NCI-H2196 (cell line): Measurements from ENCODE around the gene PRDM13.

Source experiments
- DNase-seq: peaks from one replicate; lab custom pipeline; 2025; ENCODE audit not compliant: unreplicated experiment; lab: John Stamatoyannopoulos, UW

Gene PRDM13

DNA sequence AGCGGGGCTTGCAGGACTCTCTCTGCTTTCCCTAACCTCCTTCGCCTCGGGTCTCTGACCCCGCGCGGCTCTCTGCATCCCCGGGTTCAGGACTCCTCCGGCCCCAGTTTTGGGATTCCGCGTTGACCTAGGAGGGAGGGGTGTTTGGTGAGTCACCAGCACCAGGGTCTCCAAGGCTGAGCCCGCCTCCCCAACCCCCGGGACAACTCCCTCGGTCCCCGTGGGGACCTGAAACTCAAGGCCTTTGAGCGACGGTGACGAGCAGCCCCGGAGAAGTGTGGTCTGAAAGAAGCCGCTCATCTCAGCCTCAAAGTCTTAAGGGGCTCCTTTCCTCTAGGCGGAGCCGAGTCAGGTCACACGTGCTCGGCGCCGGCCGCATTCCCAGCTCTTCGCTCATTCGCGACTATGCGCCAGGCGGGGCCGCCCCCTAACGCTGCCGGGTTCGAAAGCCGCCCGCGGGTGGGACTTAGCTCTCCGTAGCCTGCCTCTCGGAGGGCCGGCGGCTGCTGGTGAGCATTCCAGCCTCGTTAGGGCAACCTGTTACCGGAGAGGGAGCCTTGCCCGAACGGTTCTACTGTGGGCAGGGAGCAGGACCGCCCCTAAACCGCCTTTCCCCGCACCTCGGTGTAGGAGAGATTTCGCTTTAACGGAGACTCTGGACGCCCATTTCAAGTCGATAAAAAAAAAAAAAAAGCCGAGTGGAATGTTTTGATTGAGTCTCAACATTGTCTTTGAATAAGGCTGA lies 3.0 kb upstream of the PRDM13 start:
- DNase-seq = no peak

DNA sequence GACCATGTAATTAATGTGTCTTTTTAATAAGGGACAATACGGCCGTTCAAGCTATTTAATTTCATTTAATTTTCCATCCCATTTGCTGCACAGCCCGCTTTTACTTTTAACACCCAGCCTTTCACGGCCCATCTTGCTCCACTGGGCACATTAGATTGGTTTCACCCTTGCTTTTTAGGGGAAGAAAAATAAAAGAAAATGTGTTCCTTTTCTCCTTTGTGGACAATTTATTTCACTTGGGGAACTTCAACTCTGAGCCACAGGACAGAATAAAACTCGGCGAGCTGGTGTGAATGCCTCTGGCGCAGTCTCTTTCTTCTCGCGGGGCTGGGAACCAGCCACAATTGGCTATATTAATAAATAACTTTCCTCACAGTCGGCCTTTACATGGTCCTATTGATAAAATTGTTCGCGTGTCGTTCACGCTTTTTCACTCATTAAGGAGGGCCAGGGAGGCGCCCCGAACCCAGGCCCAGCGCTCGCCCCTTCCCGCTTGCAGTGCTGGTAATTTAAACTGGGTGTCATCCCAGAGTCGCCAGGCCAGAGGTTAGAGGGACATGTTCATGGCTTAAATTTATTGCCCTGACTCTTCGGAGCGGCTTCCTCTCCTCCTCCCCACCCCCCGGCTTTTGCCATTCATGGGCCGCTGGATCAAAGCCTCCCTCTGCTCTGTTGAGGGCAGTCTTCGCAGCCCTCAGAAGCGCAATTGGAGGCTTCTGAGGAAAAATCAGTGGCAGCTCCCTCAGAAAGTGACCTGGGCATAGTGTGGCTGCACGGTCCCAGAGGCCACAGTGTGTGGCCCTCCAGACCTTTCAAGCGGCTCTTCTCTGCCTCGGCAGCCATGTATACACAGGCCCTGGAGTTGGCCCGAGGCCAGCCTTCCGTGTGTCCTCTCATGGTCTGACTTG lies 2.2 kb upstream of the PRDM13 start:
- no peak for DNase-seq

DNA sequence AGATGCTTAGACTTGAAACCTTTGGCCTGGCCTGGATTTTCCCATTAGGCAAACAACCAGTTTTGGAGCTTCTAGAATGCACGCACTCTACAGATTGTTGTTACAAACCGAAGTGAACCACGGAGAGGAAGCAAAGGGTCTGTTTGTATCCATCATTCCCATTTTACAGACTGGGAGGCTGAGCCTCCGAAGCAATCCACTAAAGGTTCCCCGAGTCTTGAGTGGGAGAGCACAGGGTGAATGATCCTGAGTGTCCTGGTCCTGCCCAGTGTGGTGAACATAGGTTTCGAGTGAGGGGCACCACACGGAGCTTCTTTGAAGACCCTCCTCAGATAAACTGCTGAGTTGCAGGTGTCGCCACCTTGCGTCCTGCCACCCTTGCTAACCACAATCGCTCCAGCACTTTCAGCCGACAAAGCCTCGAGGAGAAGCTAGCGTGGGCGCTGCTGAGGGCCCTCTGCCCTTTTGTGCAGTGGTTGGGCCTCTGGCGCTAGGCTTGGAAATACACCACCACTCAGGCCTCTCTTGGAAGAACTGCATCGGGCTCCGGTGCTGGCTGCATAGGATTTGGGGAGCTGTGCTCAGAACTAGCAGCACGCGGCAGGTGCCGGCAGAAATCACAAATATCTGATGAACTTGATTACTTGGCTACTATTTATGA lies 1.4 kb upstream of the PRDM13 start:
- DNase-seq = no peak

DNA sequence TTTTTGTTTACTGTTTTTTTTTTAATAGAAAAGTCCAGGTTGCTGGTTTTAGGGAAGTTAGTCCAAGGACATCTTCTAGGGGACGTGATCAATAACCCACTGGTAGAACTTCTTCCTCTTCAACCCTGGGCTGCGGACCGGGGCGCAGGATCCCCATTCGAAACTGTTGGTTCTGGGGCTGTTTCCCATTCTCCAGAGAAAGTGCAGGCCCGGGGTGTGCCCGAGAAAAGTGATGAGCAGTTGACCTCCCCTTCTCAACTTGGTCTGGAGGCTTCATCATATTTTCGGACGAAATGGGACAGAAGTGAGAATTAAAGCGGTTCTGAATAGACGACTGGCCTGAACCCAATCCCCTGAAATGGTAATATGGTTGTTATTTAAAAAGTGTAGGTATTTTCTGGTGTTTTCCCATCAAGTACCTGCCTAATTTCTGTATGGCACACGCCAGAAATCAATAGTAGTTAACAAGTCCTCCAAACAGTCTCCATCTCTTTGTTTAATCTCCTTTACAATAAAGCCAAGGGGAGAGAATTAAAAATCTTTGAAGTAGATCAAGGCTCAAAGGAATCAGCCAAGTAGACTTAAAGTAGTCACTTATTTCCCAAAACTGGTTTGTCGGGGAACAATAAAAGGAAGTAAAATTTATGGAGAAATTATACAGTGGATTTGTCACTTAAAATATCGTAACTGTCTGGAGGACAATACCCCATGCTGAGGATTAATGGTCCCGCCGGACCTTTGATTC lies 550 bp upstream of the PRDM13 start:
- DNase-seq = no peak

DNA sequence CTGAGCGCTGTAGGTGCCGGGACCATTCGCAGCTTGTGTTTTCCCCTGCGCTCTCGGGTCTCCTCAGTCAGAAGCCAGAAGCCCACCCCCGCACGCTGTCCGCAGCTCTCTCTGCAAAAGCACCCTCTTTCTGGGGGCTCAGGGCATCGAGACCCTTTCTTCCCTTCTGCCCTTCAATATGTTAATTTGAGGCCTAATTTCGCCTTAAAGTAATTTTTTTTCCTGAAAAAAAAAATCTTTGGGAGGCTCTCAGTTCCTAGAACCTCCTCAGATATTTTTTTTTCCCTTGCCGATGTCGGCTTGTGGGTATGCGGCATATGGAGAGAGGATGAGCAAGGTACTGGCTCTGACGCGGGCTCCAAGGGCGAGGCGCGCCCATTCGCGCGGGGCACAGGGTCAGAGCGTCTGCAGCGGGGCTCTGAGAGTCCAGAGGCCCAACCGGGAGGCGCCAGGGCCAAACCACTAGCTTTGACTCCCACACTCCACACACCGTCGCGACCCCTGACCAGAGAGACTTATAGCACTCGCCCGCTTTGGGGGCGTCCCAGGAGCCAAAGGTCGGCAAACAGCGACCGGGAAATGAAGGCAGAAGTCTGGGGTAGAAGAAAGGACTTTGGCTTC lies 893 bp downstream of the PRDM13 start:
- no peak for DNase-seq

DNA sequence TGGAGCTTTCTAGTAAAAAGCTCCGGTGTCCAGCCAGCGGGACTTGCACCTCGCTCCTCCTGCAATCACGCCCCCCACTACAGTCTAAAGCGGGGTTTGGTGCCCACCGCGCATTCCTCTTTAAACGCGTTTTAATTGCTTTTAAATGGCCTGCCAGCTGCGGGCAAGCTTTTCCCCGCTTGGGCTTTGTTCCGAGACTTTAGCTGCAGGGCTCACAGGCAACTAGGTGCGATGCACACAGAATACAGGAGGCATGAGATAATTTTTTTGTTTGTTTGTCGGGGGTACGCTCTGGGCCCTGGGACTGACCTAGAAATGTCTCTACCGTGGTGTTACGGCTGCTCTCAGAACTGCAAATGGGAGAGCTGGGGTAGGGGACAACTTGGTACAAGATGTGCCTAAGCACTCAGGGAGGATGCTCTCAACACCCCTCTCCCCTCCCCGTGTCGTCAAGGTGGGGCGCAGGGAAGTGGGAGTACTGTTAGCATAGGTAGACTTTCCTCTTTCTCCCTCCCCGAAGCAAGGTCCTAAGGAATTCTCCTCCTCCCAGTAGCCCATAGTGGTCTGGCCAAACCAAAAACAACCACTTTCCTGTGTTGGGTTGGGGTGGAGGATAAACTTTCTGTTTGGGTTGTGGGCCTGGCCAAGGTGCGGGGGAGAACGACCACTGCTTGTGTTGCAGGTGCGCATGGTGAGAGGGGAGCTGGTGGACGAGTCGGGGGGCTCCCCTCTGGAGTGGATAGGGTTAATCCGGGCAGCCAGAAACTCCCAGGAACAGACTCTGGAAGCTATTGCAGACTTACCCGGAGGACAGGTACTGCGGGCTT lies 1.6 kb downstream of the PRDM13 start:
- no peak for DNase-seq

DNA sequence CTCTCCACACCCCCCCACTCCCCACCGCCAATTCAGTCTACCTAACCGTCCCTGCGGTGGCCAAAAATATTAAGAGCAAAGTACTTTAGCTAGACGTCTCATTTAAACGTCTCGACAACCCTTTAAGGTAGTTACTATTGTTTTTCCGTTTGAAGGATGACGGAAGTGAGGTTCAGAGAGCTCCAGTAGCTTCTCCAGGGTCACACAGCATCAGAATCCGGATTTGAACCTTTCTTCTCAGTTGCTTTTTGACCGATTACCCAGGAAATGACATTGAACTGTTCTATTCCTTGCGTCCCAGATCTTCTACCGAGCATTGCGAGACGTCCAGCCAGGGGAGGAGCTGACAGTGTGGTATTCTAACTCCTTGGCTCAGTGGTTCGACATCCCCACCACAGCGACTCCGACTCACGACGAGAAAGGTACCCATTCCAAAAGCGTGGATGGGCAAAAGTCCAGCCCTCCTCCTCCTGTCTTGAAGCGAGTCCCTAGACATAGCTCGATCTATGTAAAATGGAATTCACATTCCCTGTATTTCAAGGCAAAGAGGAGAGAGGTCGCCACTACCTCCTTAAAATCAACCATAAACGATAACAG lies 2.4 kb downstream of the PRDM13 start:
- DNase-seq = no peak

DNA sequence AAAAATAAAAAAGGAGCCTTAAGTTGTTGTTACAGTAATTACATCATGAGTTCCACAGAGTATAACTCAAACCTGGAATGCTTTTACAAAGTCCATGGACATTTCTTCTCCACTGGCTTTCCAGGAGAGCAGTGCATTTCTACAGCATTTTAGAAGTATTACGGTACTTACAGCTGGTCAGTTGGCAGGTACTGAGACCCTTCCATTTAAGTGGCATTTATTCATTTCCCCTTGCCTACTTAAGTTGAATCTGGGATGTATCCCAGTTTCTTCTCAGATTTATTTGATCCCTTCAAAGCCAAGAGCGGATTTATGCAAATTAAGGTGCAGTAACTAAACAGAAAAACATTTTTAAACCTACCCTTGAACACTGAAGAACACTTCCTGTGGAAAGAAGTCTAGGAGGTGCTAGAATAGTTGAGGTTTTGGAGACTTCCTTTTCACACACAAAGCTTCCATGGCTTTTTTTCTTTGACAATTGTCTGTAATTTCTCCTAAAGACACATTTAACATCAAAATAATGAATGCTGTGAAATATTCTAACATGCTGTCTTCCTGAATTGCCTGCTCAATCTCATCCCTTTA lies 3.4 kb downstream of the PRDM13 start:
- DNase-seq = no peak

DNA sequence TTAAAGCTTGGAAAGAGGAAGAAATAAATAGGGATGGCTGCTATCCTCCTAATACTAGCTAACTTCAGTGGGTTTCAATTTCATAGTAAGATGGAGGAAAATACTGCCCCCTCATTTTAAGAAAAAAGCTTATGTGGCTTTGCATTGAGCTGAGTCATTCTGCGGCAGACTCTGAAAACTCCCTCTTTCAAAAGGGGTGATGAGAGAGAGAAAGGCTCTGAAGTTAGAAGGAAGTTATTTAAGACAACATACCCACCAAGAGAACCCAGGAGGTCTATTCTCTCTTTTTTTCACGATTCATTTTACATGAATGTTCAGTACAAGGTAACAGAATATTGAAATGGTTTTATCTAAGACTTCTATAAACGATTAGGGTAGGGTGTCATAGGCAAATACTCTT lies 4.5 kb downstream of the PRDM13 start:
- no peak for DNase-seq

DNA sequence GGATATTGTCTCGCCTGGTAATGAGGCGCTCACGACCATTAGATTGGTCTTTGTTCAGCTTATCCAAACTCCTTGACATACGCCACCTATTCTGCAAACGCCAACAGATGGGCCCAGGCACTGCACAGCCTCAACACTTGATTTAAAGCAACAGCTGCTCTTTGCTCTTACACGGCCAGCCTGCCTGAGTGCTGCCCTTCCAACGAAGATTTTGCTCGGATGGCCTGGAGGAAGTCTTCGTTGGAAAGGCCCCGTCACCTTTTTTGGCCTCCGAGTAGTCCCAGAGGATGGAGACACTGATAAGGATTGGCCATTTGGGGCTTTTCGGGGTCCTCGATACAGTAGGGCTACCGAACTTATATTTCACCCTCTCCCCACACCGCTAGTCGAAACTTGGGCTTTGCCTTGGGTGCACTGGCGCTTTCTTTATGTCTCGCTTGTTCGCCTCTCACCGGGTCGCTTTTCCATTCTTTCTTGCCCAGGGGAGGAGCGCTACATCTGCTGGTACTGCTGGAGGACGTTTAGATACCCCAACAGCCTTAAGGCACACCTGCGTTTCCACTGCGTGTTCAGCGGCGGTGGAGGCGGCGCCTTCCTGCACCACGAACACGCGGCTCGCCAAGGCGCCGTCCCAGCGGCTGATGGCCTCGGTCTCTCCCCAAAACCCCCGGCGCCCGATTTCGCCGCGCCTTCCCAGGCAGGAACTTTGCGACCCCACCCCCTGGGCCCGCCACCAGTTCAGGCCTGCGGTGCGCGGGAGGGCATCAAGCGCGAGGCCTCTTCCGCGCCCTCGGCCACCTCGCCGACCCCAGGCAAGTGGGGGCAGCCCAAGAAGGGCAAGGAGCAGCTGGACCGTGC lies 6.1 kb downstream of the PRDM13 start:
- no peak for DNase-seq

DNA sequence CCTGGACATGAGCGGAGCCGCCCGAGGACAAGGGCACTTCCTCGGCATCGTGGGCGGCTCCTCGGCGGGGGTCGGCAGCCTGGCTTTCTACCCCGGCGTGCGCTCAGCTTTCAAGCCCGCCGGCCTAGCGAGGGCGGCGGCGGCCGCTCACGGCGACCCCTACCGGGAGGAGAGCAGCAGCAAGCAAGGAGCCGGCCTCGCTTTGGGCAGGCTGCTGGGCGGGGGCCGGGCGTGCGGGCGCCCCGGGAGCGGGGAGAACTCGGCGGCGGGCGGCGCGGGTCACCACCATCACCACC lies 6.7 kb downstream of the PRDM13 start:
- DNase-seq = peak; percentile 52

DNA sequence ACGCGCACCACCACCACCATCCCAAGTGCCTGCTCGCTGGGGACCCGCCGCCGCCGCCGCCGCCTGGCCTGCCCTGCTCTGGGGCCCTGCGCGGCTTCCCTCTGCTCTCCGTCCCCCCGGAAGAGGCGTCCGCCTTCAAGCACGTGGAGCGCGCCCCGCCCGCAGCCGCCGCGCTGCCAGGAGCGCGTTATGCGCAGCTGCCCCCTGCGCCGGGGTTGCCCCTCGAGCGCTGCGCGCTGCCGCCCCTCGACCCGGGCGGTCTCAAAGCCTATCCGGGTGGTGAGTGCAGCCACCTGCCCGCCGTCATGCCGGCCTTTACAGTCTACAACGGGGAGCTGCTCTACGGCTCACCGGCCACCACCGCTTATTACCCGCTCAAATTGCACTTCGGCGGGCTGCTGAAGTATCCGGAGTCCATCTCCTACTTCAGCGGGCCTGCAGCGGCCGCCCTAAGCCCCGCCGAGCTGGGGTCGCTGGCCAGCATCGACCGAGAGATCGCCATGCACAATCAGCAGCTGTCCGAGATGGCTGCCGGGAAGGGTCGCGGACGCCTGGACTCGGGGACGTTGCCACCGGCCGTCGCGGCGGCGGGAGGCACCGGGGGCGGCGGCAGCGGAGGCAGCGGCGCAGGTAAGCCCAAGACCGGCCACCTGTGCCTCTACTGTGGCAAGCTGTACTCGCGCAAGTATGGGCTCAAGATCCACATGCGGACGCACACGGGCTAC lies 7.2 kb downstream of the PRDM13 start:
- DNase-seq = peak; percentile 52

DNA sequence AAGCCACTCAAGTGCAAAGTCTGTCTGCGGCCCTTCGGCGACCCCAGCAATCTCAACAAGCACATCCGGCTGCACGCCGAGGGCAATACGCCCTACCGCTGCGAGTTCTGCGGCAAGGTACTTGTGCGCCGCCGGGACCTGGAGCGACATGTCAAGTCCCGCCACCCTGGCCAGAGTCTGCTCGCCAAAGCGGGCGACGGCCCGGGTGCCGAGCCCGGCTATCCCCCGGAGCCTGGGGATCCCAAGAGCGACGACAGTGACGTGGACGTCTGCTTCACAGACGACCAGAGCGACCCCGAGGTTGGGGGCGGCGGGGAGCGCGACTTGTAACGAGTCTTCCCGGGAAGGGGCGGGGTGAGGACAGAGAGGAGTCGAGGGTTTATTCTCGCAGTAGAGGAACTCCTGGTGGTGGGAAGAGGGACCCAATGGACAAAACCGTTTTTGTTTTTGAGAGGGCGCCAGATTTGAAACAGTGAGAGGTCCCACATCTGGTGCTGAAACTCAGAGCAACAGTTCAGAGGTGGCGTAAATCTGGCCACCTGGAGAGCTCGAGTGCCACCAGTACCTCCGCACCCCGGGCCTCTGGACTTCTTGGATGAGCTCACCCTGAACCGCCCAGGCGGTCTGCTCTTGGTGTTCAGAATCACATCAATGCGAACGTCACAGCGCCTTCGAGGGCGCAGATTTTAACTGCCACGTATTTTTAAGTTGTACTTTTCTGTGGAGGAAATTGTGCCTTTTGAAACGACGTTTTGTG lies 8.0 kb downstream of the PRDM13 start:
- DNase-seq = no peak

DNA sequence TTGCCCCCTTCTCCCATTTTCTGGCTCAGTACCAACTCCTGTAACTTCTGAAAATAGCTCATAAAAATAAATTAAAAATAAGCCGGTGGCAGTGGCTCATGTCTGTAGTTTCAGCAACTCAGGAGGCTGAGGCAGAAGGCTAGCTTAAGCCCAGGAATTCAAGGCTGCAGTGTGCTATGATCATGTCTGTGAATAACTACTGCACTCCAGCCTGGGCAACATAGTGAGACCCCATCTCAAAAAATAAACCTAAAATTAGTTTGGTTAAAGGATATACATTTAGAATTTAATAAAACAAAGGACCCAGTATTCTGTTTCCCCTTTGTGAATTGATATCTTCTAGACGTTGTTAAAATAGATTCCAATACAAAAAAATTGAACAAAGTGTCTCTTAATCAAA lies 10.5 kb downstream of the PRDM13 start:
- DNase-seq = no peak

DNA sequence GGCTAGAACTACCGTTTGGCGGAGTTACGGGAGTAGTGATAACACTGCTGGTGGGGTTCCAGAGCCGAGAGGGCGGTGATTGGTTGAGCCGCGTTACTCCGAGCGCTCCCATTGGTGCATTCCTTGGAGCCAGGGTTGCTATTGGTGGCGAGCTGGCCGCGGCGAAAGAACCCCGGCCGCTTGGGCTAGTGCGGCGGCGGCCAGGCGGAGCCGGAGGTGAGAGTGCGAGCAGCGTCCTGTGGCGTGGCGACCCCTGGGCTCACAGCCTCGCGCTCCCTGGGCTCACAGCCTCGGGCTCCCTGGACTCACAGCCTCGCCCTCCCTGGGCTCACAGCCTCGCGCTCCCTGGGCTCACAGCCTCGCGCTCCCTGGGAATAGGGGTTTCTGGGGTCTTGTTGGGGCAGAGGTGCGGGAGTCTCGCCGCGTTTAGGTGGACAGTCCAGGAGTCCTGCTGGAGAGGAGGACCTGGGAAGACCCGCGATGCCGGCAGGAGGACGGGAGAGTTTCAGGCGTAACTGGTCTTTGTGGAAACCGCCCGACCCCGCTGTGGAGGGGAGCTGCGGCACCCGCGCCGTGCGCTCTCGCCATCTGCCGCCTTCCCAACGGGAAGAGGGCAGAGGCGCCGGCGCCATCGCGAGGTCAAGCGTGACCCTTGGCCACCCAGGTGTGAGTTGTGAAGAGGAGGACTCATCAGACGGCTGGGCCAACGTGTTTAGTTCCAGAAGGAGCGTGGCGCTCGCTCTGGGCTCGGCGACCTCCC lies 12.2 kb downstream of the PRDM13 start:
- no peak for DNase-seq

DNA sequence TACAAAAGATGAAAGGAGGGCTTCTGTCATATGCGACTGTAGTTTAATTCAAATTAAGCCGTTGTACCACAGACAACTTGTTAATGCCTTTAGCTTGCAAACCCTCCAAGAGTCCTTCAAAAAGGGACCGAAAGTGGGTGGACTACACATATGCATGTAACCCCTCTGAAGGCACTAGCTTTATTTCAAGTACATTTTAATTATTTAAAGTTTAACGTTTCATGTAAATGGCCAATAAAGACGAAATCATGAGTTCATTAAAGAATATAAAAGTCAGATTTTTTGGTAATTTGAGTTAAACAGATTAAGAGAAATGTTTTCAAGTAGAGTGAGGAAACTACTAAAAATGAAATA lies 12.8 kb downstream of the PRDM13 start:
- no peak for DNase-seq
